A549 (cell line): ENCODE measurements around the gene OGFOD1. TPM values are rescaled to one million over a fixed set of nuclear protein-coding genes. Genes with fewer than 3 reads are reported as not detected.

Experiments
- ATAC-seq, 2 experiments: fragments of 200-7000 bp in 1 of 2; fragments of >200 bp in 1 of 2; cut with Nextera tagmentation in 1 of 2; cut with Tn5 transposase in 1 of 2; 3 replicates each; pipeline versions ENCODE4 v1.8.0 to v1.9.1; 2018 to 2020; ENCODE audit warnings: mild to moderate bottlenecking in 1 of 2, moderate library complexity in 1 of 2
- CTCF ChIA-PET: fragments of 300-600 bp; sonication (Branson Sonifier 250); formaldehyde crosslinking; extraction: SDS; loops from one replicate; lab custom pipeline; 2021; ENCODE audit warnings: antibody characterized with exemption, inconsistent platforms; lab: Yijun Ruan, JAX
- POLR2A ChIA-PET: fragments of 350-600 bp; formaldehyde crosslinking; extraction: SDS; loops from one replicate; lab custom pipeline; 2021; ENCODE audit warnings: antibody characterized with exemption, inconsistent platforms; lab: Yijun Ruan, JAX
- DNase-seq, 2 experiments: peaks; one replicate each; pipeline versions ENCODE4 v3.0.0 to v3.0.0-alpha.2; 2011 to 2016; ENCODE audit warnings: low read depth in 1 of 2, low spot score in 1 of 2
- FAIRE-seq: peaks from 2 replicates; lab custom pipeline; 2011; peaks lifted over from hg19 to GRCh38; lab: Jason Lieb, UNC
- H3K27ac ChIP-seq, 2 experiments: fragments of >200 bp; sonication (Bioruptor Twin); formaldehyde crosslinking; 3 replicates each; pipeline ENCODE4 v1.5.1; 2016 to 2017
- H3K4me1 ChIP-seq: fragments of >200 bp; sonication (Bioruptor Twin); formaldehyde crosslinking; 3 replicates; pipeline ENCODE4 v1.6.1; 2016
- H3K4me2 ChIP-seq: fragments of >200 bp; sonication (Bioruptor Twin); formaldehyde crosslinking; 3 replicates; pipeline ENCODE4 v1.6.1; 2016
- H3K4me3 ChIP-seq: fragments of >200 bp; sonication (Bioruptor Twin); formaldehyde crosslinking; 3 replicates; pipeline ENCODE4 v1.5.1; 2016
- H3K9me3 ChIP-seq: fragments of >200 bp; sonication (Bioruptor Twin); formaldehyde crosslinking; 3 replicates; pipeline ENCODE4 v1.6.1; 2016
- ATOH8 ChIP-seq: fragments of 250-450 bp; sonication (Bioruptor Pico); IDR thresholded peaks from 2 replicates; pipeline ENCODE4 v1.5.0; 2020; ENCODE audit warnings: low read depth, mild to moderate bottlenecking, moderate library complexity
- CHD2 ChIP-seq: fragments of 150-350 bp; IDR thresholded peaks from 2 replicates; pipeline ENCODE4 v1.6.1; 2014; ENCODE audit warnings: low read length; ENCODE audit not compliant: partially characterized antibody
- FOXS1 ChIP-seq: fragments of 250-450 bp; sonication (Bioruptor Pico); IDR thresholded peaks from 2 replicates; pipeline ENCODE4 v1.5.0; 2020; ENCODE audit warnings: mild to moderate bottlenecking, moderate library complexity
- HDAC2 ChIP-seq: fragments of 200-600 bp; sonication (generic); IDR thresholded peaks from 2 replicates; pipeline ENCODE4 v1.6.1; 2016
- HES2 ChIP-seq: fragments of >200 bp; sonication (Bioruptor Twin); formaldehyde crosslinking; IDR thresholded peaks from 2 replicates; pipeline ENCODE4 v1.6.1; 2016
- HEYL ChIP-seq: fragments of 250-450 bp; sonication (Bioruptor Pico); IDR thresholded peaks from 2 replicates; pipeline ENCODE4 v1.8.0; 2021; ENCODE audit warnings: mild to moderate bottlenecking, moderate library complexity
- POLR2AphosphoS2 ChIP-seq: conservative IDR thresholded peaks from 2 replicates; pipeline ENCODE4 v1.6.1; 2012; ENCODE audit warnings: low read length, improper control_type of control experiment, inconsistent platforms
- RAD21 ChIP-seq, 2 experiments: fragments of >200 bp in 1 of 2; sonication (Bioruptor Twin) in 1 of 2; formaldehyde crosslinking in 1 of 2; IDR thresholded peaks in 1 of 2; conservative IDR thresholded peaks in 1 of 2; 2 replicates in 1 of 2; 3 replicates in 1 of 2; pipeline ENCODE4 v1.6.1; 2012 to 2018; ENCODE audit warnings: inconsistent platforms in 1 of 2
- REST ChIP-seq: fragments of 200-600 bp; sonication (generic); IDR thresholded peaks from 2 replicates; pipeline ENCODE4 v1.6.1; 2016; ENCODE audit warnings: antibody characterized with exemption, mild to moderate bottlenecking, moderate library complexity
- RNF2 ChIP-seq: fragments of 200-600 bp; sonication (generic); IDR thresholded peaks from 2 replicates; pipeline ENCODE4 v1.6.1; 2016; ENCODE audit warnings: low read depth, mild to moderate bottlenecking, antibody characterized with exemption, moderate library complexity, borderline replicate concordance
- SREBF2 ChIP-seq: fragments of 450-650 bp; IDR thresholded peaks from 2 replicates; pipeline ENCODE4 v1.6.1; 2014; ENCODE audit warnings: mild to moderate bottlenecking, moderate library complexity
- TFCP2L1 ChIP-seq: fragments of 250-450 bp; sonication (Bioruptor Pico); IDR thresholded peaks from 2 replicates; pipeline ENCODE4 v1.5.0; 2021; ENCODE audit warnings: mild to moderate bottlenecking
- ZC3H11A ChIP-seq: fragments of 450-650 bp; IDR thresholded peaks from 2 replicates; pipeline ENCODE4 v1.6.1; 2014; ENCODE audit warnings: antibody characterized with exemption, mild to moderate bottlenecking
- ZFP36 ChIP-seq: fragments of 450-650 bp; IDR thresholded peaks from 2 replicates; pipeline ENCODE4 v1.6.1; 2014; ENCODE audit warnings: borderline replicate concordance; ENCODE audit not compliant: partially characterized antibody
- WGBS: methylation state at CpG from one replicate; pipeline ENCODE4 v1.1.6; 2017; ENCODE audit errors: missing lambda C conversion rate; 5-methylcytosine and 5-hydroxymethylcytosine counted together
- polyA plus RNA-seq, 4 experiments: library from polyadenylated mRNA; depleted of rRNA in 3 of 4; stranded (reverse); fragments of >200 nt; fragmentation: RNase III in 1 of 4; extraction: RNeasy Plus Mini Kit Qiagen cat#74134 plus additional on column Dnase treatment in 1 of 4; gene quantifications; 2 replicates in 3 of 4; 3 replicates in 1 of 4; pipeline ENCODE4 v1.2.3, GENCODE V29; 2011 to 2017
- TF ChIP-seq, protein P1 (sequence below): IDR thresholded peaks from 2 replicates; pipeline ENCODE4 v1.6.1; 2012
- TF ChIP-seq, protein P2 (sequence below): fragments of >200 bp; sonication (Bioruptor Twin); formaldehyde crosslinking; IDR thresholded peaks from 3 replicates; pipeline ENCODE4 v1.5.1; 2016
- TF ChIP-seq, protein P3 (sequence below): fragments of 250-450 bp; sonication (Bioruptor Pico); IDR thresholded peaks from 2 replicates; pipeline ENCODE4 v1.5.0; 2021; ENCODE audit warnings: mild to moderate bottlenecking, moderate library complexity, borderline replicate concordance

Gene OGFOD1
- polyA plus RNA-seq, 2 of the 4 experiments (the other 2 are of a cell fraction) = 71.6 to 94.1 TPM

DNA sequence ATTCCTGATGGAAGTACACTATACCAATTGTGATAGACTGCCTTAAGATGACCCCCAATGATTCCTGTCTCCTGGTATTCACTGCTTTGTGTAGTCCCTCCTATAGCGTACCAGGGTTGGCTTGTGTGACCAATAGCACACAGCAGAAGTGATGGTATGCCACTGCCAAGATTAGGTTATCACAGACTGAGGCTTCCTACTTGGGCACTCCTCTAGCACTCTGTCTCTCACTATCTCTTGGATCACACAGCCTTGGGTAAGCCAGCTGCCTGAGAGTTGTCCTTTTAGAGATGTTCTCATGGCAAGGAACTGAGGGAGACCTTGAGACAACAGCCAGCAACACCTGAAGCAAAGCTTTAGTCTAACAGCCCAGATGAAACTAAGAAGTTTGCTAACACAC, 13.3 kb upstream of the OGFOD1 start:
- Histone ChIP-seq H3K9me3 (no peaks in the 10 kb centered on the region), H3K4me3 (no peak overlapping the region), H3K4me1 (no peaks in the 10 kb centered on the region), H3K27ac (no peak overlapping the region), H3K4me2 (no peak overlapping the region)
- ATAC-seq = no peak
- FAIRE-seq = no peak
- POLR2A ChIA-PET = no interaction called here
- no peak for DNase-seq
- no peak for TF ChIP-seq HEYL
- TF ChIP-seq HDAC2 = no peak
- TF ChIP-seq RNF2 = no peak
- TF ChIP-seq FOXS1 (CRISPR knock-in tag) = no peak
- no peak for TF ChIP-seq POLR2AphosphoS2
- no peak for TF ChIP-seq ZFP36
- TF ChIP-seq SREBF2 = no peak
- TF ChIP-seq, protein P1, sequence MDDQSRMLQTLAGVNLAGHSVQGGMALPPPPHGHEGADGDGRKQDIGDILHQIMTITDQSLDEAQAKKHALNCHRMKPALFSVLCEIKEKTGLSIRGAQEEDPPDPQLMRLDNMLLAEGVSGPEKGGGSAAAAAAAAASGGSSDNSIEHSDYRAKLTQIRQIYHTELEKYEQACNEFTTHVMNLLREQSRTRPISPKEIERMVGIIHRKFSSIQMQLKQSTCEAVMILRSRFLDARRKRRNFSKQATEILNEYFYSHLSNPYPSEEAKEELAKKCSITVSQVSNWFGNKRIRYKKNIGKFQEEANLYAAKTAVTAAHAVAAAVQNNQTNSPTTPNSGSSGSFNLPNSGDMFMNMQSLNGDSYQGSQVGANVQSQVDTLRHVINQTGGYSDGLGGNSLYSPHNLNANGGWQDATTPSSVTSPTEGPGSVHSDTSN = no peak
- TF ChIP-seq ZC3H11A = no peak
- TF ChIP-seq ATOH8 (CRISPR knock-in tag) = no peak
- WGBS = 93% methylated on average over 1 of the region's 1 CpG
- CTCF ChIA-PET = interaction anchor here (0.6 to 1.4 kb wide), 4 partner anchors 14 to 163 kb away, joined by 3 to 5 read pairs (median 4); no protein-coding TSS in a partner anchor

- no peak for DNase-seq
- ATAC-seq = no peak
- POLR2A ChIA-PET = no interaction called here
- CTCF ChIA-PET = interaction anchor here (0.6 to 1.1 kb wide), 3 partner anchors 8 to 47 kb away, joined by 3 read pairs; no protein-coding TSS in a partner anchor
- Histone ChIP-seq H3K4me2 (no peak overlapping the region), H3K4me3 (no peak overlapping the region), H3K27ac (no peak overlapping the region)
- TF ChIP-seq REST = no peak
- TF ChIP-seq ZFP36 = no peak
- TF ChIP-seq, protein P2, sequence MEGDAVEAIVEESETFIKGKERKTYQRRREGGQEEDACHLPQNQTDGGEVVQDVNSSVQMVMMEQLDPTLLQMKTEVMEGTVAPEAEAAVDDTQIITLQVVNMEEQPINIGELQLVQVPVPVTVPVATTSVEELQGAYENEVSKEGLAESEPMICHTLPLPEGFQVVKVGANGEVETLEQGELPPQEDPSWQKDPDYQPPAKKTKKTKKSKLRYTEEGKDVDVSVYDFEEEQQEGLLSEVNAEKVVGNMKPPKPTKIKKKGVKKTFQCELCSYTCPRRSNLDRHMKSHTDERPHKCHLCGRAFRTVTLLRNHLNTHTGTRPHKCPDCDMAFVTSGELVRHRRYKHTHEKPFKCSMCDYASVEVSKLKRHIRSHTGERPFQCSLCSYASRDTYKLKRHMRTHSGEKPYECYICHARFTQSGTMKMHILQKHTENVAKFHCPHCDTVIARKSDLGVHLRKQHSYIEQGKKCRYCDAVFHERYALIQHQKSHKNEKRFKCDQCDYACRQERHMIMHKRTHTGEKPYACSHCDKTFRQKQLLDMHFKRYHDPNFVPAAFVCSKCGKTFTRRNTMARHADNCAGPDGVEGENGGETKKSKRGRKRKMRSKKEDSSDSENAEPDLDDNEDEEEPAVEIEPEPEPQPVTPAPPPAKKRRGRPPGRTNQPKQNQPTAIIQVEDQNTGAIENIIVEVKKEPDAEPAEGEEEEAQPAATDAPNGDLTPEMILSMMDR = no peak
- TF ChIP-seq, all 56 proteins: peak for 0
- FAIRE-seq = no peak
- Histone ChIP-seq H3K9me3 (no peaks in the 10 kb centered on the region), H3K4me1 (peaks cover 25% of the 10 kb centered on the region)
- WGBS = 72% methylated on average over 2 of the region's 2 CpGs
These were observed 4.1 kb upstream of the OGFOD1 start for GRCh38 chr16:56447286-56447685.

DNA sequence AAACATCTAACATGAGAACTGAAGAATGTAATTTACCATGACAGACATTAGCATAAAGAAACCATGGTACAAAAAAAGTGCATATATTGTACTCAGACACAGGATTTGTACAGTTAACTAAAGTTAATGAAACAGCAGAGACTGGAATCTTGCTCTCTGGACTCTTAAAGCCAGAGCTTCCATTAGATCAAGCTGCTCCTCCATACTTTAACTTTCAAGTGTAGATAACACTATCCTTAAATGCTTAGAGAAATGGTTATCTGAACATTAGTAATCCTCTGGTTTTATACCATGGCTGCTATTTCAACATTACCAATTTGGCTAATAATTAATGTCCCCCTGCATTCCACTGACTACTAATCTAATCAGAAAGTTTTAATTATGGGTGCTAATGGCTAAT, 3.3 kb upstream of the OGFOD1 start:
- Histone ChIP-seq H3K9me3 (no peaks in the 10 kb centered on the region), H3K4me3 (no peak overlapping the region), H3K4me2 (peak overlapping the region; percentile 96; the same call in 2 of the 3 replicates), H3K4me1 (peaks cover 33% of the 10 kb centered on the region), H3K27ac (no peak overlapping the region)
- FAIRE-seq = no peak
- no peak for TF ChIP-seq RAD21 (conservative IDR thresholded peaks at IDR 0.05 in 1 of 2, IDR thresholded peaks at IDR 0.05 in 1 of 2)
- TF ChIP-seq CHD2 = no peak
- TF ChIP-seq TFCP2L1 (CRISPR knock-in tag) = no peak
- TF ChIP-seq, protein P3, sequence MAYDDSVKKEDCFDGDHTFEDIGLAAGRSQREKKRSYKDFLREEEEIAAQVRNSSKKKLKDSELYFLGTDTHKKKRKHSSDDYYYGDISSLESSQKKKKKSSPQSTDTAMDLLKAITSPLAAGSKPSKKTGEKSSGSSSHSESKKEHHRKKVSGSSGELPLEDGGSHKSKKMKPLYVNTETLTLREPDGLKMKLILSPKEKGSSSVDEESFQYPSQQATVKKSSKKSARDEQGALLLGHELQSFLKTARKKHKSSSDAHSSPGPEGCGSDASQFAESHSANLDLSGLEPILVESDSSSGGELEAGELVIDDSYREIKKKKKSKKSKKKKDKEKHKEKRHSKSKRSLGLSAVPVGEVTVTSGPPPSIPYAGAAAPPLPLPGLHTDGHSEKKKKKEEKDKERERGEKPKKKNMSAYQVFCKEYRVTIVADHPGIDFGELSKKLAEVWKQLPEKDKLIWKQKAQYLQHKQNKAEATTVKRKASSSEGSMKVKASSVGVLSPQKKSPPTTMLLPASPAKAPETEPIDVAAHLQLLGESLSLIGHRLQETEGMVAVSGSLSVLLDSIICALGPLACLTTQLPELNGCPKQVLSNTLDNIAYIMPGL (CRISPR knock-in tag) = no peak
- TF ChIP-seq HES2 = no peak
- DNase-seq = no peak
- ATAC-seq = no peak
- POLR2A ChIA-PET = no interaction called here
- CTCF ChIA-PET = interaction anchor here (1.1 kb wide), 1 partner anchor 48 kb away, joined by 3 read pairs; no protein-coding TSS in a partner anchor
